GM15510 (cell line): ENCODE results near the gene ABHD16A.

ENCODE experiments used
- POLR2A ChIP-seq: IDR thresholded peaks from 3 replicates; pipeline ENCODE4 v1.6.1; 2011; ENCODE audit warnings: borderline replicate concordance; ENCODE audit not compliant: insufficient read length; ENCODE audit errors: extremely low read depth

Gene ABHD16A

DNA sequence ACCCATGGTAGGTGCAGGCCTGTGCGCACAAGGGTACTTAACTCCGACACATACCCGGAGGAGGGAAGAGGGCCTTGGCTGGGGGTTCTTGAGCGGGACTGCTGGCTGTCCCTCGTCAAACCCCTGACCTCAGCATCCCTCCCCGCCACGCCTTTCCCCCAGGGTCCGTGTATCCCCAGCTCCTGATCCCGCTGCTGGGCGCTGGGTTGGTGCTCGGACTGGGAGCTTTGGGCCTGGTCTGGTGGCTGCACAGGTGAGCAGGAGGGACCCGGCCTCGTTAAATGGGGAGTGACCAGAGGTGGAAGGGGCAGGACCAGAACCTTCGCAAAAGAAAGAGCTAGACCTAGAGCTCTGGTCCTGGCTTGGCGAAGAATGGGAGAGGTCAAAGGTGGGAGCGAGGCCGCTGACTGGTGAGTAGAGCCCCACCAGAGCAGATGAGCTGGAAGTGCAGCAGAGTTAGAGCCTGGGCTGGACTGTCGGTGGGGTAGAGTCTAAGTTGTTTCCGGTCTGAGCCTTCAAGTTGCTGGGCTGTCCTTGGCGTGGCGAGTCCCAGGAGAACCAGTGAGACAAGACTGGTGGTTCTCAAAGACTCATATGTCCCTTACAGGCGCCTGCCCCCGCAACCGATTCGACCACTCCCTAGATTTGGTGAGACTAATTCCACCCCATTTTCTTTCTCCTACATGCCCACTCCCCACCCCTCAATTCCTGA lies 21.0 kb upstream of the ABHD16A start:
- TF ChIP-seq POLR2A: no peak

DNA sequence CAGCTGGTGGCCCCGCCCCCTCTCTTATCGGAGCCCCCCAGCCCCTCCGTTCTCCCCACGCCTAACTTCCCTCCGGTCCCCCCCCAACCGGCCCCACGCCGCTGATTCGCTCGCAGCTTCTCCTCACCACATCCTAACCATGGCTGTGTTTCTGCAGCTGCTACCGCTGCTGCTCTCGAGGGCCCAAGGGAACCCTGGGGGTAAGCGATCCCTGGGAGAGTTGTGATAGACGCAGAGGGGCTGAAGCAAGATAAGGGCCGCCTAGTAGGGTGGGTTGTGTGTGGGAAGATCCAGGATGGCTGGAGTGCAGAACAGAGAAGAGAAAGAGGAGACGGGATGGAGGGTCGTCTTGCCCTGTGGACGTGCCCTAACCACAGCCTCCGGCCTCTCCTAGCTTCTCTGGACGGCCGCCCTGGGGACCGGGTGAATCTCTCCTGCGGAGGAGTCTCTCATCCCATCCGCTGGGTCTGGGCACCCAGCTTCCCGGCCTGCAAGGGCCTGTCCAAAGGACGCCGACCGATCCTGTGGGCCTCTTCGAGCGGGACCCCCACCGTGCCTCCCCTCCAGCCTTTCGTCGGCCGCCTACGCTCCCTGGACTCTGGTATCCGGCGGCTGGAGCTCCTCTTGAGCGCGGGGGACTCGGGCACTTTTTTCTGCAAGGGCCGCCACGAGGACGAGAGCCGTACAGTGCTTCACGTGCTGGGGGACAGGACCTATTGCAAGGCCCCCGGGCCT lies 20.3 kb upstream of the ABHD16A start, which contains the start of gene MPIG6B:
TSS of gene MPIG6B (plus strand) at position 129 of the 735 bp plus-strand sequence. CDS start at position 140, 11 bp downstream.
- TF ChIP-seq POLR2A: no peak

DNA sequence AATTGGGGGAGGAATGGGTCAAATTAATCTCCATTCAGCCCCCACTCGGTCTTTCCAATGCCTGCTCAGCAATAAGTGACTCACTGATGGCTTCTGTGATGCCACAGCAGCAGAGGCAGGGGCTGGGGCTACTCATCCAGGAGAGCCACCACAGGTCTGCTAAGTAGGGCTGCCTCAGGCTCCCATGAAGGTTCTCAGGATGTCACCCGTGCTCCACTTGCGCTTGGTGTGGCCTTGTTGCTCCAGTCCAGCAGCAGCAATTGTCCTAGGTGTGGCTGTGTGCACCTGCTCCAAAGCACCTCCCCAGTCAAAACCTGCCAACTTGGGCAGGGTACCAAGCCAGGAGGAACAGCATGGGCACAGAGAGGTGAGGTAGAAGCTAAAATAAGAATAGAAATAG lies 19.0 kb upstream of the ABHD16A start:
- no peak for TF ChIP-seq POLR2A

DNA sequence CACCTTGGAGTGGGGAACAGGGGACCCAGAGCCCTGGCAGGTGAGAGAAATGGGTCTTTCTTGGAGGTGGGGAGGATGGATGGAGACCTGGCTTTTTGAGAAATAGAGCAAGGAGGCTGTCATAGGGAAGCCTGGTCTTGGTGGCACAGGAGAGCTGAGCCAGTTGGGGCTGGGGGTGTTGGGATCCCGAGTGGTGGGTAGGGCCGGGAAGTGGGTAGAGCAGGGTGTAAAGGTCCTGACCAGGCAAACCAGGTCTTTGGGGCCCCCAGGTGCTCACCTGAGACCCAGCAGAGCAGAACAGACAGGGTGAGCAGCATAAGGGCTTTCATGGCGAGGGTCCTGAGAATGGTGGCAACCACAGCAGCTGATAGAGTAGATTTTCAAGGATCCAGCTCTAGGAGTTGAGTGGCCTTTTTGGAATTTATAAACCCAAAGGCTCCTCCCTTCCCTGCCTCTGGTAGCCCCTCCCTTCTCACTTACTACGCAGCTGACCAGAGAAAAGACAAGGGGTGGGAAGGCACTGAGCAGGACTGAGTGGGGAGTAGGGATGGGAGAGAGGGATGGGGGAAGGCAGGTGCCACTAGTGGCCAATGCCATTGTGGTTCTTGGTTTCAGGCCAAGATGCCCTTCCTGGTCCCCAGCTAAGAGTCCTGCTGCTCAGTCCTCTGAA lies 18.4 kb upstream of the ABHD16A start, which contains the start of gene LY6G6C:
TSS of gene LY6G6C (minus strand) at position 396 of the 670 bp plus-strand sequence. CDS start at position 329, 67 bp downstream.
- TF ChIP-seq POLR2A: no peak

DNA sequence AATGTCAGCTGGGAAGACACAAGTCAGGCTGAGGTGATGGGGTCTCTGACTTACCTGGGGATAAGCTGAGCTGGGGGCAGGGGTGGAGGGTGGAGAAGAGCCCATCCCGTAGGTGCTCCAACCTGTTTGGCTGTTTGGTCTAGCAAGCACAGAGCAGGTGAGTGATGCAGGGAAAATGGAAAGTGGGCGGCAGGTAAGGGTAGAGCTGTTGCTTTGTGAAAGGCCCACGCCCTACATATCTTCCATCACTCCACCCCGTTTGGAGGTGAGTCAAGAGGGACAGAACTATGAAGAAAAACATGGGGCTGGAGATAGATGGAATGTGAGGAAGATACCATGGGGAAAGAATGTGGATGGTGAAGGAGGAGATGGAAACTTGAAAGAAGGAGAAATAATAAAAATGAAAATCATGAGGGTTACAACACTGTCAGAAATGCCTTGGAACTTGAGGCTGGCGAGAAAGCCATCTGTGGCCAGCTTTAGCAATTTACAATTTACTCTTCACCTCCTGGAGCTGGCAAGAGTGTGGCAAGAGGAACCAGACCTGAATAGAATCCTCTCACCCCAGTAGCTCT lies 17.2 kb upstream of the ABHD16A start:
- no peak for TF ChIP-seq POLR2A

DNA sequence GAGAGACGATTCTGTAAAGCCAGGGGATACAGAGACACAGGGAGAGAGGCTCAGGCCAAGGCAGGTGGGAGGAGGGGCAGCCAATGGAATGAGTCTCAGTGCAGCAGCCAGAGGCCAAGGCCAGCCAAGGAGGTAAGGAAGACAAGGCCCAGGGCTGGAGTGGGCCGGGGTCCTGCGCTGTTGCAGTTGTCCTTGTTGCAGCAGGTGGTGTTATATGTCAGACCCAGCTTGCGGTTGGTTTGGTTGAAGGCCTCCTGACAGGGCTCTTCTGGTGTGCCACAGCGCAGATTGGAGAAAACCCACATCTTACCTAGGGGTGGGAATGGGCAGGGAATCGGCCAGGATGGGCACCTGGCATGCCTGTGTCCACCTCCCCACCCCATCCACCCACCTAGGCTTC lies 15.9 kb upstream of the ABHD16A start:
- no peak for TF ChIP-seq POLR2A

DNA sequence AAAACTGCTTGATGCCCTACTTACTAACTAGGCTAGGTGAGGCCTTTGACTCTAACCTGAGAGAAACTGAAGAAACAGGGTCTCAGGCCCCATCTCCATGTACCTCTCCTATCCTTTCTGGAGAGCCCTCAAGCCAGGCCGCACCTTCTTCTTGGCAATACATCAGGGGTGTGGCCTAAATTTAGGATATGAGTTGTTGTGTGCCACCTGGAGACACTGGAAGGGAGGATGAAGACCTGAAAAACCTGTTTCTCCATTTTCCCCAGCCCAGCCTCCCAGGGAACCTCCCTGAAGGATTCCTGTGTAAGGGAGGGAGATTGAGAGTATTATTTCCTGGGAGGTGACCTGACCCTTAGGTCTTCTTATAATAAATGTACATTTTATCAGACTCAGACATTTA lies 15.1 kb upstream of the ABHD16A start:
- no peak for TF ChIP-seq POLR2A

DNA sequence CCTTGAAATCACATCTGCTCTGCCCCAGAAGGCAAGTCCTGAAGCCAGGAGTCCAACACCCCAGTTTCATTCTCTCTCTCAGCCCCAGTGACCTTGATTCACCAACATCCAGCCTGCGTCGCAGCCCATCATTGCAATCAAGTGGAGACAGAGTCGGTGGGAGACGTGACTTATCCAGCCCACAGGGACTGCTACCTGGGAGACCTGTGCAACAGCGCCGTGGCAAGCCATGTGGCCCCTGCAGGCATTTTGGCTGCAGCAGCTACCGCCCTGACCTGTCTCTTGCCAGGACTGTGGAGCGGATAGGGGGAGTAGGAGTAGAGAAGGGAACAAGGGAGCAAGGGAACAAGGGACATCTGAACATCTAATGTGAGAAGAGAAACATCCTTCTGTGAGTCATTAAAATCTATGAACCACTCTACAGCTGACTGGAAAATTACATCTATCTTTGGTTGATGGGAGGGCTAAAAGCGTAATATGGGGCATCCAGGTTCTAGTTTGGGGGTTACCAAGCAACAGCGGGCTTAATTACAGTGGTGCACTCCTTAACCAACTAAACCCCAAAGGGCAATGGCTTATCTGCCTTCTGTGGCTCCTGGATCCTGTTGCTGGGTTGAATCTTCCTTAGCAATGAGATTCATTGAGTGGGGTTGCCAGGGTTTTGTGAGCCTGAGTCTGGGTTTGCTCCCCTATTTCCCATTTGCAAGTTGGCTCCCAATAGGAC lies 14.5 kb upstream of the ABHD16A start:
- TF ChIP-seq POLR2A: no peak

DNA sequence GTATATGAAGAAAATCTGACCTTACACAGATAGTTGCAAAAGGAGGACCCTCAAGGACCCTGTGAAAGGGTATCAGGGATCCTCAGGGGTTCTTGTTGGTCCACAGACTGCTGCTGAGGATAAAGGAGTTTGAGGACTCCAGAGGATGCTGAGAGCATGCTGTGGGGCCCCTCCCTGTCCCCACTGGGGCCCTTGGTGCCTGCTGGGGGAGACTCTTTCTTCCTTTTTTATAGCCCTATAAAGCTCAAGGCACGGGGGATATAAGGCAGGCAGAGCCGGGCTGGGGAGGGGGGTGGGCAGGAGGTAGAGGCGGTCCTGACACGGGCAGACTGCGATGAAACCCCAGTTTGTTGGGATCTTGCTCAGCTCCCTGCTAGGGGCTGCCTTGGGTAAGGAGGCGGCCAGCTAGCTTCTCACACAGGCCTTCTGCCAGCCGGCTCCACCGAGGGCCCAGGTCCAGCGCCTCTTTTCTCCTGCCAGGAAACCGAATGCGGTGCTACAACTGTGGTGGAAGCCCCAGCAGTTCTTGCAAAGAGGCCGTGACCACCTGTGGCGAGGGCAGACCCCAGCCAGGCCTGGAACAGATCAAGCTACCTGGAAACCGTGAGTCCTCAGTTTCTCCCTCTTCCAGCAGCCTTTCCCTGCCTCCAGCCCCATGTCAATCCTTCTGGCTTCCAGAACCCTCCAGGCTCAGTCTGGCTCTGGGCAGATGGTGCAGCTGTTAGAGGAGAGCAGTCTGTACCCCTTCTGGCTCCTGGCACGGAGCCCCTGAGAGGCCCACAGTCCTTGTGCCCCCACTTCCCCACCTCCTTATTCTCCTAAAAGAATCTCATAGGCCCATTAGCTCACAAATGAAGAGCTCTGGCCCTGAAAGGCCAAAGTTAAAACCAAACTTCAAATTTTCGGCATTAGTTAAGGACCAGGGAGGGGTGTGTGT lies 12.2 kb upstream of the ABHD16A start, which contains the start of gene LY6G6D:
TSS of gene LY6G6D (plus strand) at position 327 of the 937 bp plus-strand sequence. CDS start at position 335, 8 bp downstream.
- TF ChIP-seq POLR2A: no peak

DNA sequence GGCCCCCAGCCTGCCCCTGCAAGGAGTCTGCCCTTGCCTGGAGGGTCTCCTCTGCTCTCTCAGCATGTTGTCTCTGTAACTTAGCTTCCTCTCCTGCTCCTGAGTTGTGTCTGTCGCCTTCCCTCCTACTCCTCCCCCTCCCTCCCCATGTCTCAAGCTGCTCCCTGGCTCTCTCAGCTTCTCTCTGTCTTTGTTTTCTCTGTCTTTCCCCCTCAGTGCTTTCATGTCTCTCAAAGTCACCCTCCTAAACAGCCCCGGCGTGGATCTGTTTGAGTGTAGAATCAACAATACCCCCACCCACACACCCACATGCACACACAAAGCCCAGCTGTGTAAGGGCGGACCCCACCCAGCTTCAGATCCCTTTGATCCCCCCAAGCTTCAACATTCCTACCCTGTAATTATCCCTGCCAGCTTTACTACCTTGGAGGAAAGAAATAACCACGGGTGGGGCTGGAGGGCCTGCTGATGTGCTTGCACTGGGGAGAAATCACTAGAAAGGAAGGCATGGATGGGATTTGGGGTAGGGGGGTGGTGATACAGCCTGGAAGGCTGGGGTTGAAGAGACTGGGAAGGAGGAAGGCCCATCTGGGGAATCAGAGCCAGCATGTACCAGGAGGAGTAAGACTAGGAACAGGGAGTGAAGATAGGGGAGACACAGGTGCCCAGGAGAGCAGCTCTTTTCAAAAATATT lies 11.0 kb upstream of the ABHD16A start:
- no peak for TF ChIP-seq POLR2A

DNA sequence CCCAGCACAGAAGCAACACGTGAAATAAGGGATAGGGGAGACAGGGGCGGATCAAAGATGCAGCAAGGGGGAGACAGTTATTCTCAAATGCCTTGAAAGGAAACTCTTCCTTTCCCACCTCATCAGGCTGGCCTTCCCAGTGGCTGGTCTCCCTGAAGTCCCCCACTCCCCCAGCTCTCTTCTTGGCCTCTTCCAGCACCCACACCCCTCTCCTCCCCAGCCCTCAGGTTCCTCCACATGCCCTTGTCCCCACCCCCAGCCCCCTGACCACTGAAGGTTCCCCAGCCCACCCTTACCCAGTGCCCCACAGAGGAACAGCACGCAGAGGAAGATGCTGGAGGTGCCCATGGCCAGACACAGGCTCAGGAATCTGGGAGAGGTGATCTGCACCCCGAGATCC lies 10.3 kb upstream of the ABHD16A start:
- TF ChIP-seq POLR2A: no peak

DNA sequence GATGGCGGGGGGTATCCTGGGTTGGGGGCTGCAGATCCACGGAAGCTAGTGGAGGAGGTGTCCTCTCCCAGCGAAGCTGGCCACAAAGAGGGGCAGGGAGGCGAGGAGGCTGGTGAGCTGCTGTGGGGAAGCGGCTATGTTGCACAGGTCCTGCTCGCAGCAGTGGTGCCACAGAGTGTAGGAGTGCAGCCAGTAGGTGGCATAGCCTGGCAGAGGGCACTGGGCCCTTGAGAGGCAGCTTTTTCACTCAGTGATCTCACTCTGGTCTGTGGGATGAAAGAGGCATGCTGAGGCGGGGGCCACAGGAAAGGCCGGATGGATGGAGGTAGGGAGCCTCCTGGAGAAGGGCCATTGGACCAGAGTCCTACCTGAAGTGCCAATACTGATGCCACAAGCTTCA lies 9.2 kb upstream of the ABHD16A start:
- TF ChIP-seq POLR2A: no peak

DNA sequence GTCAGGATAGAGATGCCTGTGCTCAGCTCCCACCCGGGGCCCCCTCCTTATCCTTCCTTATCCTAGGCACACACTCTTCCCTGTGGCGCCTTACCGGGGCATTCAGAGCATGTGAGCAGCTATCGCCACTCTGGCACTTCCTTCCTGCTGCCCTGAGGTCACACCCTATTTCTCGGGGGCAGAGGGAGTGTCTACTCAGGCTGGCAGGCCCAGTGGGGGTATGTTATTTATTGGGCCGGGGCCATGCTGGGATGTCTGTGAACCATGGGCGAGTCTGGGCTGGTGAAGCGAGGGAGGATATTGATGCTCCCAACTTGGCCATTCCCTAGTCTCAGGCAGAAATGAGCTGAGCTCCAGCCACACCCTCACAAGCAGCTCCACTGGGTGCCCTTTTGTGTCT lies 8.1 kb upstream of the ABHD16A start:
- no peak for TF ChIP-seq POLR2A

DNA sequence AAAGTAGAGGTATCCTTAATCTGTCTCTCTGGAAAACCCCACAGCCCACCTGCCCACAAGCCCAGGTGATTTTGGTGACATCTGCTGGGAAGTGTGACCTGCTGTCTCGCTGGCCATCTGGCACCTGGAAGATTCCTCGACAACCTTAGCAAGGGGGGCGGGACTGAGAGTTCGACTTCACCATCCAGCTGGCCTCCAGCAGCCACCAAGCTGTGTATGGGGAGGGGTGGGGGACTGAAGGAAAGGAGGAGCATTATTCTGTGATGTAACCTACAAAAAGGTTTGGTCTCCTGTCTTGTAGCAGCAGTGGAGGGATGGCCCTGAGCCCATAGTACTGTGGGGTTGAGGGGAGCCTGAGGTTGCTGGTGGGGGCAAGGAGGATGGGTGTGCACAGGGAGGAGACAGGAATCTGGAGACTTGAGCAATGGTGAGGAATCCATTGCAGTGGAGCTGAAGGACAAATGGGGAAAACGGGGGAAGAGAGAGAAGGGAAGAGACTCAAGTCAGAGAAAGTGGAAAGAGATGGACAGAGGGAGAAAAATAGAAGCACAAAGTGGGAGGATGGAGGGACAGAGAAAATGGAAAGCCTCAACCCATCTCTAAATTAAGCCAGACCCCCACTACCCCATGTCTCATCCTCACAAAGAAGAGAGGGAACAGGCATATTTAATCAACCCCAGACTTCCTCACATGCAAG lies 7.5 kb upstream of the ABHD16A start:
- no peak for TF ChIP-seq POLR2A
